ENCODE results near the gene DTYMK.

GRCh38 chr2:241635756-241636155 lies 50.9 kb downstream of the DTYMK start:
- TF ChIP-seq POLR2A (IDR thresholded peaks at IDR 0.05; ENCODE audit: low read length) (no peak), GATA1 (IDR thresholded peaks at IDR 0.05; ENCODE audit: low read depth, low read length) (no peak)
